GM23248 (cell line): ENCODE measurements around the gene DPP6. TPM values are rescaled to one million over a fixed set of nuclear protein-coding genes. Genes with fewer than 3 reads are reported as not detected.

Experiments
- DNase-seq: peaks from one replicate; pipeline ENCODE4 v3.0.0-alpha.2; 2015
- H2AFZ ChIP-seq: fragments of 200-600 bp; sonication (generic); 2 replicates; pipeline ENCODE4 v1.6.1; 2016; ENCODE audit warnings: antibody characterized with exemption
- H3F3A ChIP-seq: fragments of 200-600 bp; sonication (generic); 2 replicates; pipeline ENCODE4 v1.6.1; 2016; ENCODE audit warnings: mild to moderate bottlenecking, antibody characterized with exemption, mixed run types; ENCODE audit not compliant: insufficient read depth
- H3K27ac ChIP-seq: fragments of 200-600 bp; sonication (generic); 2 replicates; pipeline ENCODE4 v1.5.1; 2016; ENCODE audit warnings: mild to moderate bottlenecking
- H3K27me3 ChIP-seq: fragments of 200-600 bp; sonication (generic); replicated peaks from 2 replicates; pipeline ENCODE4 v1.6.1; 2016; ENCODE audit warnings: mild to moderate bottlenecking; ENCODE audit not compliant: insufficient read depth
- H3K36me3 ChIP-seq: fragments of 200-600 bp; sonication (generic); 2 replicates; pipeline ENCODE4 v1.6.1; 2016; ENCODE audit warnings: low read depth, mild to moderate bottlenecking
- H3K4me1 ChIP-seq: fragments of 200-600 bp; sonication (generic); 2 replicates; pipeline ENCODE4 v1.6.1; 2016; ENCODE audit warnings: mild to moderate bottlenecking; ENCODE audit not compliant: insufficient read depth
- H3K4me2 ChIP-seq: fragments of 200-600 bp; sonication (generic); one replicate; pipeline ENCODE4 v1.6.1; 2016; ENCODE audit warnings: mild to moderate bottlenecking; ENCODE audit not compliant: unreplicated experiment
- H3K4me3 ChIP-seq: fragments of 200-600 bp; sonication (generic); 2 replicates; pipeline ENCODE4 v1.5.1; 2016; ENCODE audit warnings: mild to moderate bottlenecking
- H3K79me2 ChIP-seq: fragments of 200-600 bp; sonication (generic); 2 replicates; pipeline ENCODE4 v1.6.1; 2016; ENCODE audit warnings: mild to moderate bottlenecking; ENCODE audit not compliant: insufficient read depth
- H3K9ac ChIP-seq: fragments of 200-600 bp; sonication (generic); 2 replicates; pipeline ENCODE4 v1.6.1; 2016; ENCODE audit warnings: mild to moderate bottlenecking
- H3K9me2 ChIP-seq: fragments of 200-600 bp; sonication (generic); 2 replicates; pipeline ENCODE4 v1.6.1; 2016; ENCODE audit warnings: mixed run types, mild to moderate bottlenecking, moderate library complexity; ENCODE audit not compliant: insufficient read depth
- H3K9me3 ChIP-seq: fragments of 200-600 bp; sonication (generic); one replicate; pipeline ENCODE4 v1.6.1; 2017; ENCODE audit warnings: low read depth
- H4K20me1 ChIP-seq: fragments of 200-600 bp; sonication (generic); 2 replicates; pipeline ENCODE4 v1.6.0; 2016; ENCODE audit not compliant: insufficient read depth
- EZH2 ChIP-seq: fragments of 200-600 bp; sonication (generic); IDR thresholded peaks from 2 replicates; pipeline ENCODE4 v1.6.1; 2018; ENCODE audit warnings: antibody characterized with exemption, mild to moderate bottlenecking; ENCODE audit not compliant: insufficient read depth, poor library complexity, severe bottlenecking
- EZH2phosphoT487 ChIP-seq: fragments of 200-600 bp; sonication (generic); IDR thresholded peaks from 2 replicates; pipeline ENCODE4 v1.6.1; 2018; ENCODE audit warnings: antibody characterized with exemption, moderate library complexity, mild to moderate bottlenecking, low read depth; ENCODE audit not compliant: insufficient read depth
- WGBS, 2 experiments: methylation state at CpG; one replicate each; pipeline ENCODE4 v1.1.6; 2015 to 2017; ENCODE audit warnings: low lambda C conversion rate in 2 of 2, low coverage in 1 of 2; ENCODE audit errors: missing lambda C conversion rate in 2 of 2; 5-methylcytosine and 5-hydroxymethylcytosine counted together
- in situ Hi-C: fragments of 300-500 bp; cut with MboI; formaldehyde crosslinking; loops from 2 replicates; pipeline ENCODE4 v1.15.0; 2020
- polyA plus RNA-seq: library from polyadenylated mRNA; unstranded; fragments of >200 nt; fragmentation: Nextera tagmentation; extraction: Ambion mirVana; gene quantifications from 2 replicates; pipeline ENCODE4 v1.2.1, GENCODE V29; 2016
- total RNA-seq: library from RNA; depleted of rRNA; stranded (reverse); fragments of >200 nt; shearing (Covaris generic); gene quantifications from 2 replicates; pipeline ENCODE4 v1.2.3, GENCODE V29; 2014

The DPP6 gene
- total and polyA plus RNA-seq, 2 experiments from 2014 or later, result not detected

DNA sequence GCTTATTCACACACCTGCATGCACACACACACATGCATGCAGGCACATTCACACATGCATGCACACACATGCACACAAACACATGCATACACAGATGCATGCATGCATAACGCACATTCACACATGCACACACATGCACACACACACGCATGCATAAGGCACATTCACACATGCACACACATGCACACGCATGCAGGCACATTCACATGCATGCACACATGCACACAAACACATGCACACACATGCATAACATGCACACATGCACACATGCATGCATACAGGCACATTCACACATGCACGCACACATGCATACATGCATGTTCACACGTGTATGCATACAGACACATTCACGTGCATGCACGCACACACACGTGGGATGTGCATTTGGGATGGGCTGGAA, 784.9 kb downstream of the DPP6 start:
- Histone ChIP-seq H3K9me3 (peaks cover 3% of the 10 kb centered on the region), H3K4me2 (no peak overlapping the region), H3K27ac (no peak overlapping the region), H3F3A (no peaks in the 10 kb centered on the region), H3K36me3 (no peaks in the 10 kb centered on the region), H3K9me2 (no peaks in the 10 kb centered on the region), H3K4me3 (no peak overlapping the region), H3K79me2 (no peaks in the 10 kb centered on the region), H3K9ac (no peak overlapping the region), H4K20me1 (no peaks in the 10 kb centered on the region), H3K4me1 (no peaks in the 10 kb centered on the region), H2AFZ (no peak overlapping the region), H3K27me3 (no peaks in the 10 kb centered on the region)
- TF ChIP-seq EZH2, result no peak
- TF ChIP-seq EZH2phosphoT487, result no peak
- in situ Hi-C loops, result no loop called here
- DNase-seq, result no peak
- 44 to 48% methylated on average over 8 of the region's 8 CpGs for WGBS, 2 experiments

DNA sequence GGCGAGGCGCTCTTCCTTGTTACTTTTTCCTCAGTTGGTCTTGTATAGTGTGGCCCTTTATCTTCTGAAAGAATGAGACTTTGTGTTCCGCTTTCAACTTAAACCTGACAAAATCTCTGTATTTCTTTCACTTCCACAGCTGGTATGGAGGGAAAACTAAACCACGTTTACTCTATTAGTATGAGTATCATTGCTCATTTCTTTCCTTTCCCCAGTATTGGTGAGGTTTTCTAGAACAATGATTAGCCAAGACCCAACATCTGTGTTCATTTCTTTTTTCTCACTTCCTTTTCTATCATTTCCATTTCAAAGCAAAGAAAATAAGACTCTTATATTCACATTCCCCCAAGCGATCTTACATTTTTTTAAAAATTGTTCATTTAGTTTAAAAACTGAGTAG, 785.4 kb downstream of the DPP6 start:
- H3K27me3 ChIP-seq, result no peaks in the 10 kb centered on the region
- no peaks in the 10 kb centered on the region for H3K9me2 ChIP-seq
- H2AFZ ChIP-seq, result no peak overlapping the region
- no peaks in the 10 kb centered on the region for H3K79me2 ChIP-seq
- H3K9me3 ChIP-seq, result peaks cover 3% of the 10 kb centered on the region
- 18 to 28% methylated on average over 5 of the region's 5 CpGs for WGBS, 2 experiments
- DNase-seq, result no peak
- H3K4me1 ChIP-seq, result no peaks in the 10 kb centered on the region
- no peaks in the 10 kb centered on the region for H3F3A ChIP-seq
- no peaks in the 10 kb centered on the region for H3K36me3 ChIP-seq
- no peak overlapping the region for H3K4me3 ChIP-seq
- TF ChIP-seq EZH2, result no peak
- no peak for TF ChIP-seq EZH2phosphoT487
- in situ Hi-C loops, result no loop called here
- no peaks in the 10 kb centered on the region for H4K20me1 ChIP-seq
- no peak overlapping the region for H3K27ac ChIP-seq
- no peak overlapping the region for H3K9ac ChIP-seq
- H3K4me2 ChIP-seq, result no peak overlapping the region

DNA sequence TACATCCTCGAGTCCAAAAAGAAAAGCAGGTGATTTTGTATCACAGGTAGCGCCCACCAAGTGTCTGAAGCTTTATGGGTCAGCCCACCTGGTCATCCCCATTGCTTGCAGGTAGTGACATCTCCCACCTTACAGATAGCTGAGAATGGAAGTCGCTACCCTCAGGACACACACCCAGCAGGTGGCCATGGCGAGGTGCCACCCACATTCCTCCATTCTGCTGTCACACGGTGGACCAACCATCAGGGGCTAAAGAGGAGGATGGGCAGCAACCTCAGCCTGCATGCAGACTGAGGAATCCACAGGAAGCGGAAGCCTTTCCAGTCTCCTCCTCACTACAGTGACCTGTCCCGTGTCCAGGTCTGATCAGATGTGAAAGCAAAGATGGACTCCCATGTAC, 787.9 kb downstream of the DPP6 start:
- H3K9ac ChIP-seq, result no peak overlapping the region
- no peaks in the 10 kb centered on the region for H3K9me2 ChIP-seq
- H2AFZ ChIP-seq, result no peak overlapping the region
- no peaks in the 10 kb centered on the region for H3K79me2 ChIP-seq
- peaks cover 3% of the 10 kb centered on the region for H3K9me3 ChIP-seq
- no peak overlapping the region for H3K27ac ChIP-seq
- in situ Hi-C loops, result no loop called here
- H3K4me3 ChIP-seq, result no peak overlapping the region
- H3F3A ChIP-seq, result no peaks in the 10 kb centered on the region
- TF ChIP-seq EZH2, result no peak
- no peak for TF ChIP-seq EZH2phosphoT487
- no peaks in the 10 kb centered on the region for H4K20me1 ChIP-seq
- H3K4me2 ChIP-seq, result no peak overlapping the region
- H3K36me3 ChIP-seq, result no peaks in the 10 kb centered on the region
- no peaks in the 10 kb centered on the region for H3K27me3 ChIP-seq
- WGBS, 2 experiments, result 34 to 41% methylated on average over 7 of the region's 7 CpGs
- H3K4me1 ChIP-seq, result no peaks in the 10 kb centered on the region
- no peak for DNase-seq

DNA sequence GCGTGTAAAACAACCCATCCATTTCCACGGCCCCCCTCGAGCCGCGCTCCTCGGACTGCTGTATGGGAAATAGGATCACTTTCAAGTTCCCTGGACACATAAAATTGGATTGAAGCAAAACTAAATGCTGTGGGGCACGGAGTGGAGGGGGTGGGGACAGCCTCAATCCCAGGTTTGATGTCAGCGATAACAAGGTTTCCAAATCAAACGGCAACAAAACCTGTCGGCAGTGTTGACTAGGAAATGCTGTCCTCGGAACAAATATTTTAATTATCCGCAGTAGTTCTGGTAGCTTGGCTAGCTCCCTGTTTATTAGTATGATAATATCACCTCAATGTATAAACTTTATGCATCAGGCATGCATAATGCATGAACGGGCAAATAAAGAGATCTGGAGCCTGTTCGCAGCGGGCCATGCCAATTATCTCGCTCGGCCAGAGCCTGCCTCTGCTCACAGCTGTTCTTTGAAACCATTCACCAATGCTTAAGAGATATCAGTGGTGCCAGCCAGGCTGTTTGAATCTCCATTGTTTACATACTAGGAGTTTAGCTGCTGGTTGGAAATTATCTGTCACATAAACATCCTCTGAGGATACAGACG, 789.6 kb downstream of the DPP6 start:
- Histone ChIP-seq H3K79me2 (no peaks in the 10 kb centered on the region), H3K9me2 (no peaks in the 10 kb centered on the region), H2AFZ (no peak overlapping the region), H3K36me3 (no peaks in the 10 kb centered on the region), H4K20me1 (no peaks in the 10 kb centered on the region), H3F3A (no peaks in the 10 kb centered on the region), H3K9ac (no peak overlapping the region), H3K27me3 (no peaks in the 10 kb centered on the region), H3K27ac (no peak overlapping the region), H3K9me3 (peaks cover 3% of the 10 kb centered on the region), H3K4me1 (no peaks in the 10 kb centered on the region), H3K4me2 (no peak overlapping the region), H3K4me3 (no peak overlapping the region)
- 23 to 28% methylated on average over 18 of the region's 18 CpGs for WGBS, 2 experiments
- TF ChIP-seq EZH2phosphoT487 (no peak), EZH2 (no peak)
- in situ Hi-C loops, result no loop called here
- no peak for DNase-seq

DNA sequence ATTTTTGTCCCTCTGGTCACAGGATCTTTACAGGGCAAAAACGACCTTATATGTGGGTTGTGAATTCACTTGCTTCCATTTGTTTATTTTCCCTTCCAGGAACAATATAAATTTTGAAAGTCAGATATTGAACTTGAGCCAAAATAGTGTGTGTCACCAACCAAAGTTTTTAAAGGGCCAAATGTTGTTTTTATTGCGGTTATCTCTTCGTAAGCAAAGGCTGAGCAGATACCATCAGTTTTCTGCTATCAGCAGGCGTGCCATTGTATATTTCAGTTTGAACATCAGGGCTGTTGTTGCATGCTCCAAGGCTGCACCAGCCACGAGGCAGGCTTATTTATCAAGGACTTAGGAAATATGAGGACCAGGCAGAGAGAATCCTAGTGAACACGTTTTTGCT, 790.4 kb downstream of the DPP6 start:
- H3K4me3 ChIP-seq, result no peak overlapping the region
- in situ Hi-C loops, result no loop called here
- no peaks in the 10 kb centered on the region for H3K9me2 ChIP-seq
- no peak overlapping the region for H3K9ac ChIP-seq
- no peaks in the 10 kb centered on the region for H3K27me3 ChIP-seq
- H2AFZ ChIP-seq, result no peak overlapping the region
- peaks cover 3% of the 10 kb centered on the region for H3K9me3 ChIP-seq
- H3K79me2 ChIP-seq, result no peaks in the 10 kb centered on the region
- no peak for DNase-seq
- no peaks in the 10 kb centered on the region for H3F3A ChIP-seq
- no peaks in the 10 kb centered on the region for H3K4me1 ChIP-seq
- H4K20me1 ChIP-seq, result no peaks in the 10 kb centered on the region
- H3K27ac ChIP-seq, result no peak overlapping the region
- no peak for TF ChIP-seq EZH2phosphoT487
- no peak for TF ChIP-seq EZH2
- no peak overlapping the region for H3K4me2 ChIP-seq
- no peaks in the 10 kb centered on the region for H3K36me3 ChIP-seq
- 12 to 15% methylated on average over 6 of the region's 6 CpGs for WGBS, 2 experiments
